ENCODE results near the gene PTK6.

- TF ChIP-seq CTCF (IDR thresholded peaks at IDR 0.05) = no peak
- no peak for TF ChIP-seq POLR2A (IDR thresholded peaks at IDR 0.05)
Measured at GRCh38 chr20:63555661-63556381, 18.6 kb upstream of the PTK6 start.

All from Peyer's patch (tissue), 4 donors.